Measurements from ENCODE around the gene GPR65. TPM values are rescaled to one million over a fixed set of nuclear protein-coding genes. Genes with fewer than 3 reads are reported as not detected.

Gene GPR65
- total and polyA plus RNA-seq, 7 experiments from 2014 or later: 7.6 to 18.6 (median 10.0) TPM

- Histone ChIP-seq H3K9me3 (ENCODE audit: control insufficient read depth in 2 of 3, low read length in 3 of 3) (no peaks in the 10 kb centered on the region), H3K4me3 (ENCODE audit: low read length) (peak overlapping the region; percentile 62), H3K36me3 (ENCODE audit: control insufficient read depth in 2 of 3, insufficient read depth in 3 of 3, low read length in 3 of 3) (no peaks in the 10 kb centered on the region), H3K27me3 (ENCODE audit: control insufficient read depth in 2 of 2, insufficient read depth in 2 of 2, low read length in 2 of 2) (no peaks in the 10 kb centered on the region), H3K4me1 (ENCODE audit: control insufficient read depth in 2 of 2, insufficient read depth in 2 of 2, low read length in 2 of 2) (peaks cover 16 to 39% of the 10 kb centered on the region in 2 donors), H3K27ac (ENCODE audit: low read depth, low read length) (peak overlapping the region; percentile 94)
- DNase-seq (peak in 2 of 9 donors; percentile 11 to 23), ATAC-seq (no peak)
- peak overlapping the region; percentile 88 to 98 (median 94) for H3K4me3 Mint-ChIP-seq
- H3K27me3 Mint-ChIP-seq: no peaks in the 10 kb centered on the region
- H3K4me1 Mint-ChIP-seq: peaks cover 40 to 74% (median 70%) of the 10 kb centered on the region in 7 donors
- CTCF ChIA-PET: interaction anchor here (1.1 kb wide), 1 partner anchor 10 kb away, joined by 3 read pairs; no protein-coding TSS in a partner anchor
- peaks cover 0 to 3% (median 0%) of the 10 kb centered on the region in 5 donors for H3K36me3 Mint-ChIP-seq
- intact Hi-C loops (cut with micrococcal nuclease): loop anchor here (1.0 to 10.0 kb wide), 8 partner anchors 32 to 1962 kb away; partner anchors contain the start of genes EFCAB11 (in 2 of the 2), TDP1 (in 2 of the 2), TTC8 (in 1 of the 2) and ZC3H14 (in 1 of the 2)
- H3K27ac Mint-ChIP-seq: peak overlapping the region; percentile 89 to 99 (median 99)
- POLR2A ChIA-PET: interaction anchor here (0.9 to 4.3 kb wide), 13 partner anchors 9 to 176 kb away, joined by 3 to 122 read pairs (median 6); partner anchors contain the start of gene GPR65
- H3K9me3 Mint-ChIP-seq: peaks cover 0 to 2% (median 0%) of the 10 kb centered on the region in 11 donors
Observed at GRCh38 chr14:87992346-87992717, 12.6 kb upstream of the GPR65 start.

GRCh38 chr14:87992718-87993628 is 12.0 kb upstream of the GPR65 start, which contains the start of gene GALC:
Gene GALC, minus strand, starts transcription at chr14:87993182. Its CDS starts 18 bp downstream, at chr14:87993164.
- H3K9me3 ChIP-seq (ENCODE audit: control insufficient read depth in 2 of 3, low read length in 3 of 3): no peaks in the 10 kb centered on the region
- peak; percentile 88 for ATAC-seq
- POLR2A ChIA-PET: interaction anchor here (0.8 to 4.3 kb wide), 15 partner anchors 12 to 393 kb away, joined by 3 to 122 read pairs (median 4); partner anchors contain the start of gene GPR65
- CTCF ChIA-PET: interaction anchor here (1.1 to 3.5 kb wide), 2 partner anchors 10 to 13 kb away, joined by 3 to 19 read pairs; partner anchors contain the start of gene GPR65
- H3K36me3 ChIP-seq (ENCODE audit: control insufficient read depth in 2 of 3, insufficient read depth in 3 of 3, low read length in 3 of 3): no peaks in the 10 kb centered on the region
- DNase-seq: peak; percentile 90 to 93 (median 92)
- H3K9me3 Mint-ChIP-seq: peaks cover 0 to 2% (median 0%) of the 10 kb centered on the region in 11 donors
- H3K27me3 ChIP-seq (ENCODE audit: control insufficient read depth in 2 of 2, insufficient read depth in 2 of 2, low read length in 2 of 2): no peaks in the 10 kb centered on the region
- H3K4me1 ChIP-seq (ENCODE audit: control insufficient read depth in 2 of 2, insufficient read depth in 2 of 2, low read length in 2 of 2): peaks cover 16 to 39% of the 10 kb centered on the region in 2 donors
- intact Hi-C loops (cut with micrococcal nuclease): loop anchor here (1.0 to 10.0 kb wide), 12 partner anchors 13 to 1962 kb away; partner anchors contain the start of genes EFCAB11 (in 2 of the 2), TDP1 (in 2 of the 2), EML5 (in 1 of the 2) and TTC8 (in 1 of the 2)
- H3K4me3 ChIP-seq (ENCODE audit: low read length): peak within 1 kb of the TSS; percentile 62
- peak within 1 kb of the TSS; percentile 88 to 98 (median 94) for H3K4me3 Mint-ChIP-seq
- no peaks in the 10 kb centered on the region for H3K27me3 Mint-ChIP-seq
- H3K27ac Mint-ChIP-seq: peak within 1 kb of the TSS; percentile 89 to 100 (median 99)
- H3K27ac ChIP-seq (ENCODE audit: low read depth, low read length): peak within 1 kb of the TSS; percentile 94
- peaks cover 40 to 74% (median 70%) of the 10 kb centered on the region in 7 donors for H3K4me1 Mint-ChIP-seq
- peaks cover 0 to 2% (median 0%) of the 10 kb centered on the region in 5 donors for H3K36me3 Mint-ChIP-seq

GRCh38 chr14:87994974-87995373 is 10.0 kb upstream of the GPR65 start:
- ATAC-seq (peak; percentile 40), DNase-seq (no peak)
- peak overlapping the region in 9 of 10 donors; percentile 26 to 98 (median 90) for H3K4me3 Mint-ChIP-seq
- ChIA-PET CTCF (interaction anchor here (0.9 to 3.5 kb wide), 3 partner anchors 11 to 798 kb away, joined by 3 to 19 read pairs (median 4); partner anchors contain the start of genes EML5 and GPR65), POLR2A (interaction anchor here (0.5 to 4.3 kb wide), 7 partner anchors 10 to 69 kb away, joined by 3 to 122 read pairs (median 5); partner anchors contain the start of gene GPR65)
- Histone ChIP-seq H3K4me1 (ENCODE audit: control insufficient read depth in 2 of 2, insufficient read depth in 2 of 2, low read length in 2 of 2) (peaks cover 16 to 39% of the 10 kb centered on the region in 2 donors), H3K27me3 (ENCODE audit: control insufficient read depth in 2 of 2, insufficient read depth in 2 of 2, low read length in 2 of 2) (no peaks in the 10 kb centered on the region), H3K4me3 (ENCODE audit: low read length) (no peak overlapping the region), H3K36me3 (ENCODE audit: control insufficient read depth in 2 of 3, insufficient read depth in 3 of 3, low read length in 3 of 3) (no peaks in the 10 kb centered on the region), H3K27ac (ENCODE audit: low read depth, low read length) (peak overlapping the region; percentile 94), H3K9me3 (ENCODE audit: control insufficient read depth in 2 of 3, low read length in 3 of 3) (no peaks in the 10 kb centered on the region)
- peaks cover 0 to 5% (median 0%) of the 10 kb centered on the region in 5 donors for H3K36me3 Mint-ChIP-seq
- intact Hi-C loops (cut with micrococcal nuclease): loop anchor here (5.0 to 10.0 kb wide), 4 partner anchors 43 to 1960 kb away; partner anchors contain the start of genes EFCAB11 (in 1 of the 2), TDP1 (in 1 of the 2), TTC8 (in 1 of the 2) and ZC3H14 (in 1 of the 2)
- peaks cover 30 to 62% (median 58%) of the 10 kb centered on the region in 7 donors for H3K4me1 Mint-ChIP-seq
- peak overlapping the region in 8 of 9 donors; percentile 84 to 100 (median 99) for H3K27ac Mint-ChIP-seq
- peaks cover 0 to 2% (median 0%) of the 10 kb centered on the region in 11 donors for H3K9me3 Mint-ChIP-seq
- H3K27me3 Mint-ChIP-seq: peaks cover 0 to 2% (median 0%) of the 10 kb centered on the region in 5 donors

- Mint-ChIP-seq H3K9me3 (peaks cover 0 to 2% (median 0%) of the 10 kb centered on the region in 11 donors), H3K4me3 (peak overlapping the region in 6 of 10 donors; percentile 31 to 98 (median 72)), H3K36me3 (peaks cover 0 to 5% (median 0%) of the 10 kb centered on the region in 5 donors), H3K4me1 (peaks cover 26 to 59% (median 51%) of the 10 kb centered on the region in 7 donors), H3K27me3 (peaks cover 0 to 2% (median 0%) of the 10 kb centered on the region in 5 donors), H3K27ac (peak overlapping the region; percentile 68 to 100 (median 99))
- ATAC-seq (no peak), DNase-seq (no peak)
- peak overlapping the region; percentile 94 for H3K27ac ChIP-seq (ENCODE audit: low read depth, low read length)
- H3K36me3 ChIP-seq (ENCODE audit: control insufficient read depth in 2 of 3, insufficient read depth in 3 of 3, low read length in 3 of 3): no peaks in the 10 kb centered on the region
- H3K9me3 ChIP-seq (ENCODE audit: control insufficient read depth in 2 of 3, low read length in 3 of 3): no peaks in the 10 kb centered on the region
- peaks cover 16 to 39% of the 10 kb centered on the region in 2 donors for H3K4me1 ChIP-seq (ENCODE audit: control insufficient read depth in 2 of 2, insufficient read depth in 2 of 2, low read length in 2 of 2)
- ChIA-PET POLR2A (interaction anchor here (0.5 to 4.3 kb wide), 6 partner anchors 9 to 68 kb away, joined by 3 to 122 read pairs (median 5); partner anchors contain the start of gene GPR65), CTCF (interaction anchor here (0.9 to 3.5 kb wide), 3 partner anchors 10 to 797 kb away, joined by 3 to 19 read pairs (median 4); partner anchors contain the start of genes EML5 and GPR65)
- no peak overlapping the region for H3K4me3 ChIP-seq (ENCODE audit: low read length)
- intact Hi-C loops (cut with micrococcal nuclease): loop anchor here in 1 of 2 donors (10.0 kb wide), 2 partner anchors 829 to 1959 kb away; partner anchors contain the start of genes EFCAB11, TDP1 and TTC8
- no peaks in the 10 kb centered on the region for H3K27me3 ChIP-seq (ENCODE audit: control insufficient read depth in 2 of 2, insufficient read depth in 2 of 2, low read length in 2 of 2)
Observed at GRCh38 chr14:87995500-87996290, 9.2 kb upstream of the GPR65 start.

- Mint-ChIP-seq H3K27ac (peak overlapping the region in 6 of 9 donors; percentile 62 to 100 (median 86)), H3K4me3 (peak overlapping the region in 2 of 10 donors; percentile 21 to 98), H3K27me3 (peaks cover 0 to 2% (median 0%) of the 10 kb centered on the region in 5 donors), H3K4me1 (peaks cover 23 to 59% (median 46%) of the 10 kb centered on the region in 7 donors), H3K9me3 (peaks cover 0 to 2% (median 0%) of the 10 kb centered on the region in 11 donors), H3K36me3 (peaks cover 0 to 5% (median 0%) of the 10 kb centered on the region in 5 donors)
- Histone ChIP-seq H3K4me3 (ENCODE audit: low read length) (no peak overlapping the region), H3K36me3 (ENCODE audit: control insufficient read depth in 2 of 3, insufficient read depth in 3 of 3, low read length in 3 of 3) (no peaks in the 10 kb centered on the region), H3K27ac (ENCODE audit: low read depth, low read length) (no peak overlapping the region), H3K4me1 (ENCODE audit: control insufficient read depth in 2 of 2, insufficient read depth in 2 of 2, low read length in 2 of 2) (peaks cover 16 to 39% of the 10 kb centered on the region in 2 donors), H3K9me3 (ENCODE audit: control insufficient read depth in 2 of 3, low read length in 3 of 3) (no peaks in the 10 kb centered on the region), H3K27me3 (ENCODE audit: control insufficient read depth in 2 of 2, insufficient read depth in 2 of 2, low read length in 2 of 2) (no peaks in the 10 kb centered on the region)
- ChIA-PET CTCF (interaction anchor here (3.5 kb wide), 1 partner anchor 10 kb away, joined by 19 read pairs; the partner anchor contains the start of gene GPR65), POLR2A (interaction anchor here (4.3 kb wide), 1 partner anchor 8 kb away, joined by 122 read pairs; the partner anchor contains the start of gene GPR65)
- intact Hi-C loops (cut with micrococcal nuclease): loop anchor here in 1 of 2 donors (10.0 kb wide), 2 partner anchors 829 to 1959 kb away; partner anchors contain the start of genes EFCAB11, TDP1 and TTC8
- no peak for ATAC-seq
- no peak for DNase-seq
Observed at GRCh38 chr14:87996291-87996592, 8.7 kb upstream of the GPR65 start.

All from naive thymus-derived CD4-positive, alpha-beta T cell (primary cell).